Right atrium auricular region (tissue), 2 donors: ENCODE measurements around the gene GMIP. TPM values are rescaled to one million over a fixed set of nuclear protein-coding genes. Genes with fewer than 3 reads are reported as not detected.

Source experiments
- DNase-seq: peaks from one replicate; pipeline ENCODE4 v3.0.0-alpha.2; 2019; ENCODE audit warnings: low spot score
- H3K27ac ChIP-seq, 2 donors: fragments of 200-600 bp; sonication (generic); 1 replicate in 1 of 2; 2 replicates in 1 of 2; pipeline ENCODE4 v1.5.1; 2016 to 2019
- H3K27me3 ChIP-seq, 2 donors: fragments of 200-600 bp; sonication (generic); one replicate each; pipeline versions ENCODE4 v1.5.1 to v1.6.0; 2017 to 2019
- H3K36me3 ChIP-seq: fragments of 200-600 bp; sonication (generic); one replicate; pipeline ENCODE4 v1.5.1; 2016
- H3K4me1 ChIP-seq, 2 donors: fragments of 200-600 bp; sonication (generic); one replicate each; pipeline versions ENCODE4 v1.5.1 to v1.6.0; 2017 to 2019
- H3K4me3 ChIP-seq, 2 donors: fragments of 200-600 bp; sonication (generic); 1 replicate in 1 of 2; 2 replicates in 1 of 2; pipeline ENCODE4 v1.5.1; 2017 to 2019; ENCODE audit warnings: mild to moderate bottlenecking in 1 of 2, moderate library complexity in 1 of 2
- H3K9me3 ChIP-seq, 2 donors: fragments of 200-600 bp; sonication (generic); one replicate each; pipeline ENCODE4 v1.5.1; 2019
- total RNA-seq, 2 donors: library from RNA; depleted of rRNA; stranded (reverse); fragments of >200 nt; gene quantifications; one replicate each; pipeline ENCODE4 v1.1.0, GENCODE V29; 2016
- TF ChIP-seq, protein P1 (sequence below), 2 donors: fragments of 200-600 bp; sonication (generic); IDR thresholded peaks; one replicate each; pipeline ENCODE4 v1.5.1; 2019; ENCODE audit warnings: antibody characterized with exemption in 2 of 2

Gene GMIP
- total RNA-seq, 2 donors from 2014 or later, result 2.3 to 4.9 TPM

DNA sequence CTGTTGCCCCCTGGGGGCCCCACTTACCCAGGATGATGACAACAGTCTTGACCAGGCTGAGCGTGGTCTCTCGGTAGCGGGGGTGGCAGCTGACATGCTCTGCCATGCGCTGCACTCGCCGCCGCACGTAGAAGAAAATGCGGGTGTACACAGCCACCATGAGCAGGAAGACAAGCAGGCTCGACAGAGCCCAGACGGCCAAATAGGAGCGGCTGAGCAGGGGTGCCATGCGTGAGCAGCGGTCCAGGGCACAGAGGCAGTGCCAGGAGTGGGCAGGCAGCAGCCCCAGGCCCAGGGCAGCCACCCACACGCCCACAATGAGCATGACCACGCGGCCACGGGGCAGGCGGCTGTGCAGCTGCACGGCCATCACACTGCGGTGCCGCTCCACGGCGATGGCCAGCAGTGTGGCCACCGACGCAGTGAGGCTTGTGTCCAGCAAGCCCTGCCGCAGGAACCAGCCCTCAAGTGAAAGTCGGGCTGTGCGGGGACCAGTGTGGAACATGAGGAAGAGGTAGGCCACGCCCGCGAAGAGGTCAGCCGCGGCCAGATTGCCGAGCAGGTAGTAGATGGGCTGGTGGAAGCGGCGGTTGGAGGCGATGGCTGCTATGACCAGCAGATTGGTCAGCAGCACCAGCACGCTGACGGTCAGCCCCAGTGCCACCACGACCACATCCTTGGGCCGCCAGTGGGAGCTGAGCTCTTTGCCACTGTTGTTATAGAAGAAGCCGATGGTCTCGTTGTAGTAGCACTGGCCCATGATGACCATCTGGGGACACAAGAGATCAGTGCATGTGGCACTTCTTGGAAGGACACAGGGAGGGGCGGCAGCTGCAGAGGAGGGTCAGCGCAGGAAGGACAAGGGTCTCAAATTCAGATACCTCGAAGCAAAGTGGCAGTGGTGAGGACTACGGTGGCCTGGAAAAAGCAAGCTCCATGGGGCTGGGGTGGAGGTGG lies 16.7 kb downstream of the GMIP start:
- TF ChIP-seq, protein P1, sequence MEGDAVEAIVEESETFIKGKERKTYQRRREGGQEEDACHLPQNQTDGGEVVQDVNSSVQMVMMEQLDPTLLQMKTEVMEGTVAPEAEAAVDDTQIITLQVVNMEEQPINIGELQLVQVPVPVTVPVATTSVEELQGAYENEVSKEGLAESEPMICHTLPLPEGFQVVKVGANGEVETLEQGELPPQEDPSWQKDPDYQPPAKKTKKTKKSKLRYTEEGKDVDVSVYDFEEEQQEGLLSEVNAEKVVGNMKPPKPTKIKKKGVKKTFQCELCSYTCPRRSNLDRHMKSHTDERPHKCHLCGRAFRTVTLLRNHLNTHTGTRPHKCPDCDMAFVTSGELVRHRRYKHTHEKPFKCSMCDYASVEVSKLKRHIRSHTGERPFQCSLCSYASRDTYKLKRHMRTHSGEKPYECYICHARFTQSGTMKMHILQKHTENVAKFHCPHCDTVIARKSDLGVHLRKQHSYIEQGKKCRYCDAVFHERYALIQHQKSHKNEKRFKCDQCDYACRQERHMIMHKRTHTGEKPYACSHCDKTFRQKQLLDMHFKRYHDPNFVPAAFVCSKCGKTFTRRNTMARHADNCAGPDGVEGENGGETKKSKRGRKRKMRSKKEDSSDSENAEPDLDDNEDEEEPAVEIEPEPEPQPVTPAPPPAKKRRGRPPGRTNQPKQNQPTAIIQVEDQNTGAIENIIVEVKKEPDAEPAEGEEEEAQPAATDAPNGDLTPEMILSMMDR (IDR thresholded peaks at IDR 0.05), result no peak
- Histone ChIP-seq H3K36me3 (no peaks in the 10 kb centered on the region), H3K4me3 (no peak overlapping the region), H3K27me3 (no peaks in the 10 kb centered on the region), H3K4me1 (peaks cover 0 to 16% of the 10 kb centered on the region in 2 donors), H3K27ac (no peak overlapping the region), H3K9me3 (no peaks in the 10 kb centered on the region)
- no peak for DNase-seq

DNA sequence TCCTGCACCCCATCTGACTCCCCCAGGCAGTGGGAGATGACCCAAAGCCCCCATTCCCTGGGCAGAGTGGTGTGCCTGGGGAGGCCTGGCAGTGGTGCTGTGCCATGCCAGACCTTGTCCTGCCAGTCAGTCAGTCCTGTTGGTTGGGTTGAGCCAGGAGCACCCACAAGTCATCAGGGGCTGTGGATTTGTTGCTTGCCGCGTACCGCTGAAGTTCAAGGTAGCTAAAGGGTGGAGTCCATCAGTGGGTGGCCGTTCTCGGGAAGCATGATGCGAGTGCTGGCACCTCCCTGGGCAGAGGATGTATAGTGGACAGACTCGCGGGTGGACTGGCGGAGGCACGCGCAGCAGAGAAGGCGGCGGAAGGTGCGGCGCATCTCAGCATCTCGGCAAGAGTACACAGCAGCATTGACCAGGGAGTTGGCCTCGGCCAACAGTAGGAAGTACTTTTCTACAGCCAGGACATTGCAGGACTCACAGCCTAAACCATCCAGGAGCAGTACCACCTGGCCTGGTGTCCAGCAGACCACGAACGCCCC lies 19.4 kb downstream of the GMIP start:
- Histone ChIP-seq H3K9me3 (no peaks in the 10 kb centered on the region), H3K27me3 (no peaks in the 10 kb centered on the region), H3K27ac (no peak overlapping the region), H3K4me3 (no peak overlapping the region), H3K36me3 (no peaks in the 10 kb centered on the region), H3K4me1 (peaks cover 0 to 16% of the 10 kb centered on the region in 2 donors)
- DNase-seq, result no peak
- TF ChIP-seq, protein P1 (IDR thresholded peaks at IDR 0.05), result no peak

DNA sequence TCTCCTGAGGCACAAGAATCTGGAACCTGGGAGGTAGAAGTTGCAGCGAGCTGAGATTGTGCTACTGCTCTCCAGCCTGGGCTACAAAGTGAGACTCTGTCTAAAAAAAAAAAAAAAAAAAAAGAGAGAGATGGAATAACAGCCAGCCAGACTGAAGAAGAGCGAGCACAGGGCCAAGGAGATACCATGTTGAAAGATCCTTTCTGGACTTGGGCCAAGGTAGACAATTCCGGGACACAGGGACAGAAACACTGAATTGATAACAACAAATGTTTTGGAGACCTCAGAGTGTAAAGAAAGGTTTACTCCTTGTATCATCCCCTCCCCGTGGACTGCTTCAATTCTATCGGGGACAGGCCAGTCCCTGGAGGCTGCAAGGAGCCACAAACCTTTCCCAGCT lies 20.1 kb downstream of the GMIP start:
- DNase-seq, result no peak
- H3K36me3 ChIP-seq, result no peaks in the 10 kb centered on the region
- H3K27me3 ChIP-seq, result no peaks in the 10 kb centered on the region
- no peaks in the 10 kb centered on the region for H3K9me3 ChIP-seq
- H3K27ac ChIP-seq, result no peak overlapping the region
- TF ChIP-seq, protein P1 (IDR thresholded peaks at IDR 0.05), result no peak
- no peak overlapping the region for H3K4me3 ChIP-seq
- peaks cover 0 to 16% of the 10 kb centered on the region in 2 donors for H3K4me1 ChIP-seq

DNA sequence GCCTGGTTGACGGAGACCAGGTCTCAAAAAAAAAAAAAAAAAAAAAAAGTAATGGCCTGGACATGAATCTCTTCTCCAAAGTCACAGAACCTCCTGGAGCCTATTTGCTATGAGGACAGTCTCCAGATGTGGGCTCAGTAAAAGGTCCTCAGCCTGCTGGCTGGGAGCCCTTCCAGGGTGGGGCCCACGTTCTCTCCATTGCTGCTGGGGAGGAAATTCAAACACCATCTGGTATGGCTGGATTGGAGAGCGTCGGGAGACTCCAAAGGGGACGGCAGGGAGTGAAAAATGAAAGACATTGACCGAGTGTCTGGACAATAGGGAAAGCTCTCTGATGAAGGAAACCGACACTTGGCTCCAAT lies 23.6 kb downstream of the GMIP start:
- no peak for DNase-seq
- TF ChIP-seq, protein P1 (IDR thresholded peaks at IDR 0.05), result no peak
- no peak overlapping the region for H3K27ac ChIP-seq
- no peak overlapping the region for H3K4me3 ChIP-seq
- no peaks in the 10 kb centered on the region for H3K36me3 ChIP-seq
- H3K4me1 ChIP-seq, result peaks cover 0 to 9% of the 10 kb centered on the region in 2 donors
- H3K27me3 ChIP-seq, result no peaks in the 10 kb centered on the region
- no peaks in the 10 kb centered on the region for H3K9me3 ChIP-seq

DNA sequence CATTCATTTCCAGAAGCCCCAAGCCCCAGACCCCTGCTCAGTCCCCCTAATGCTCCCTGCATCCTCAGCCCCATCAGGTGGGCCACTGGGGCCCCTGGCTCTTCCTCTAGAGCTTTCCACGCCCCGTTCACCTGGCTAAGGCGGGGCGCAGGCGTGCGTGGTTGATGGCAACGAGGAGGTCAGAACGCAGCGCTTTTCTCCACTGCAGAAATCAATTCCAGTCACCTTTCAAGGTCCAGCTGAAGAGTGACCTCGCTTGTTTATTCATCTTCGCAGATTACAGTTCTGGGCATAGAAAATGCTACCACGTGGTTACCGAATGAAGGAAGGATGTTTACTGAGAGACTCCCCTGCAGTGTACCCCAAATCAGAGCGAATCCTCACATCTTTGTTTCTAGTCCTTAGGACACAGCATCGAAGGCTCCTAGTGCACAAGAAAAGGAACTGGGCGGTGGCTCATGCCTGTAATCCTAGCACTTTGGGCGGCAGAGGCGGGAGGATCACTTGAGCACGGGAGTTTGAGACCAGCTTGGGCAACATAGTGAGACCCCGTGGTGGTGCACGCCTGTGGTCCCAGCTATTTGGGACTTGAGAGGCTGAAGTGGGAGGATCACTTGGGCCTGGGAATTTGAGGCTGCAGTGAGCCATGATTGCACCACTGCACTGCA lies 24.1 kb downstream of the GMIP start:
- Histone ChIP-seq H3K4me3 (no peak overlapping the region), H3K27me3 (no peaks in the 10 kb centered on the region), H3K27ac (no peak overlapping the region), H3K4me1 (peaks cover 0 to 9% of the 10 kb centered on the region in 2 donors), H3K9me3 (no peaks in the 10 kb centered on the region), H3K36me3 (no peaks in the 10 kb centered on the region)
- TF ChIP-seq, protein P1 (IDR thresholded peaks at IDR 0.05), result no peak
- no peak for DNase-seq
